H54 (cell line): Measurements from ENCODE around the gene ARID1B.

Experiments
- DNase-seq: peaks from one replicate; pipeline ENCODE4 v3.0.0; 2011; ENCODE audit warnings: low spot score, mixed read lengths; ENCODE audit not compliant: insufficient read length
- FAIRE-seq: peaks from 3 replicates; lab custom pipeline; 2011; peaks lifted over from hg19 to GRCh38; lab: Jason Lieb, UNC
- POLR2A ChIP-seq: IDR thresholded peaks from 2 replicates; pipeline ENCODE4 v1.6.1; 2011; ENCODE audit warnings: low read depth, mild to moderate bottlenecking, low read length

Gene ARID1B

GRCh38 chr6:157098999-157099398 lies 321.8 kb downstream of the ARID1B start:
- FAIRE-seq, result no peak
- TF ChIP-seq POLR2A, result no peak
- no peak for DNase-seq

GRCh38 chr6:157099912-157100593 lies 322.9 kb downstream of the ARID1B start:
- DNase-seq, result no peak
- no peak for FAIRE-seq
- no peak for TF ChIP-seq POLR2A

- no peak for TF ChIP-seq POLR2A
- no peak for DNase-seq
- FAIRE-seq, result no peak
Measured at GRCh38 chr6:157101166-157101565, 324.0 kb downstream of the ARID1B start.

GRCh38 chr6:157104803-157105202 lies 327.6 kb downstream of the ARID1B start:
- no peak for TF ChIP-seq POLR2A
- no peak for FAIRE-seq
- no peak for DNase-seq

- DNase-seq, result peak; percentile 30
- FAIRE-seq, result peak; percentile 69
- TF ChIP-seq POLR2A, result no peak
Measured at GRCh38 chr6:157106487-157106886, 329.3 kb downstream of the ARID1B start.

- DNase-seq (no peak), FAIRE-seq (no peak)
- TF ChIP-seq POLR2A, result no peak
Measured at GRCh38 chr6:157107571-157107914, 330.4 kb downstream of the ARID1B start.

- no peak for TF ChIP-seq POLR2A
- FAIRE-seq (peak; percentile 93), DNase-seq (peak; percentile 32)
Measured at GRCh38 chr6:157107915-157108651, 330.9 kb downstream of the ARID1B start.

- no peak for TF ChIP-seq POLR2A
- FAIRE-seq, result no peak
Measured at GRCh38 chr6:157108923-157109322, 331.7 kb downstream of the ARID1B start.

GRCh38 chr6:157110607-157111006 lies 333.4 kb downstream of the ARID1B start:
- FAIRE-seq, result no peak
- TF ChIP-seq POLR2A, result no peak
- DNase-seq, result no peak

More at GRCh38 chr6:157108923-157109322, 331.7 kb downstream of the ARID1B start:
- DNase-seq, result no peak

- no peak for FAIRE-seq
- no peak for TF ChIP-seq POLR2A
- no peak for DNase-seq
Measured at GRCh38 chr6:157113389-157113788, 336.2 kb downstream of the ARID1B start.

- FAIRE-seq, result no peak
- DNase-seq, result no peak
Measured at GRCh38 chr6:157116426-157116825, 339.2 kb downstream of the ARID1B start.

GRCh38 chr6:157117431-157118095 lies 340.4 kb downstream of the ARID1B start:
- DNase-seq, result no peak
- no peak for TF ChIP-seq POLR2A
- no peak for FAIRE-seq

More at GRCh38 chr6:157116426-157116825, 339.2 kb downstream of the ARID1B start:
- TF ChIP-seq POLR2A, result no peak

- no peak for DNase-seq
- FAIRE-seq, result no peak
- TF ChIP-seq POLR2A, result no peak
Measured at GRCh38 chr6:157119502-157120027, 342.4 kb downstream of the ARID1B start.

- DNase-seq, result no peak
- no peak for TF ChIP-seq POLR2A
- no peak for FAIRE-seq
Measured at GRCh38 chr6:157120534-157121232, 343.5 kb downstream of the ARID1B start.
